NCI-H345 treated with DMSO at 0.1 percent for 48 hours (cell line): ENCODE data around the gene SMURF2.
"Not testable (repeated sequence)": the region's sequence is repeated elsewhere in the genome, so short reads cannot be mapped to it uniquely, and the experiment has no call there.

Experiments
- DNase-seq: peaks from one replicate; lab custom pipeline; 2025; ENCODE audit not compliant: unreplicated experiment; lab: John Stamatoyannopoulos, UW

Gene SMURF2

DNA sequence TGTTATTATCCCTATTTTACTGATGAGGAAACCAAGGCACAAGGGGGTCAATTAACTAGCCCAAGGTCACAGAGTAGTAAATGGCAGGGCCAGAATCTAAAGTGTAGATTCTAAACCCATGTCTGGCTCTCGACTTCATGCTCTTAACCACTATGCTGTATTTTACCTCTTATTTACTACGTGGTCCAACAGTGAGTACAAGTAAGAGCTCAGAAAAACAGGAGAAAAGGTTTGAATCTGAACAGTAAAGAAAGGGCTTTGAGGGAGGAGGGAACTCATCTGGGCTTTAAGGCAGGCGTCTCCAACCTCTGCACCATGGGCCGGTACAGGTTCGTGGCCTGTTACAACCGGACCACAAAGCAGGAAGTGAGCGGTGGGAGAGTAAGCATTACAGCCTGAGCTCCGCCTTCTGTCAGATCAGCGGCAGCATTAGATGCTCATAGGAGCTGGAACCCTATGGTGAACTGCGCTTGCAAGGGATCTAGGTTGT lies 62.9 kb downstream of the SMURF2 start:
- no peak for DNase-seq

DNA sequence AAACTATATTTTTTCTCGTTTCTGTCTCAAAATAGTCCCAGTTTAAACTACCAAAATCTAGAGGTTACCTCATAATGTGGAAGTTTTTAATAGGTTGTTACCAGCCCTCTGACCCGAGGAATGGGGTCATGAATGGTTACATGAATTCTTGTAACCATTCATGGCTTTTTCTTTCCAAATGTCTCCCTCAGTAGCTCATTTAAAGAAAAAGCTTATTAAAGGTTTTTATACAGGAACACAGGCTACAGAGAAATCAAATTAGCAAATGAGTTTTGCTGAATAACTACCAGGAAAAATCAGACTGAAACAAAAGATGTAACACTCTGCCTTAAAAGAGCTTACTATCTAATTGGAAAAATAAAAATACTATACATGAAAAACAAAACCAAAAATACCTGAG lies 63.4 kb downstream of the SMURF2 start:
- no peak for DNase-seq

DNA sequence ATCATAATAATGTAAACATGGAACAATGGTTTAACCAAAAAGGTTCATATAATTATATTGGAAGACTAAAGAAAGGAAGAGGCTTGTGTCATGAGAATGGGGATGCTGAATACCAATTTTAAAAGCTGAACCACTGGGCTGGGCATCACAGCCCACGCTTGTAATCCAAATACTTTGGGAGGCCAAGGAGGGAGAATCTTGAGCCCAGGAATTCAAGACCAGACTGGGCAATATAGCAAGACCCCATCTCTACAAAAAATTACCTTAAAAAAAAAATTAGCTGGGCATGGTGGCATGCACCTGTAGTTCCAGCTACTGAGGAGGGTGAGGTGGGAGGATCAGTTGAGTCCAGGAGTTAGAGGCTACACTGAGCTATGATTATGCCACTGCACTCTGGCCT lies 65.1 kb downstream of the SMURF2 start:
- DNase-seq = no peak

DNA sequence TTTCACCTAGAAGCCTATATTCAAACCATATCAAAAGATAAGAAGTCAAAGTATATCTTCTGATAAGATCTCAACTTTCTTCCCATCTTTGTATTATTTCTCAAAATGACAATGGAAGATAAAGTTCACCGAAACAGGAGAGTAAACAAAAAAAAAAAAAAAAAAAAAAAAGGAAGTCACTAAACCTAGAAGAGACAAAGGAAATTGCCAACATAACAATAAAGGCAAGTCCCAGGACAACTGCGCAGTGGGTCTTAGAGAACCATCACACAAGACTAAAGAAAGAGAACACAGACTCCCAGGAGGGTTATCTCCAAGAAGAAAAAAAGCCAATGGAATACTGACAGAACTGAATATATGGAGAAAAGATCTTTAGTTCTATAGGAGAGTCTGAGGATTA lies 65.7 kb downstream of the SMURF2 start:
- DNase-seq = no peak

DNA sequence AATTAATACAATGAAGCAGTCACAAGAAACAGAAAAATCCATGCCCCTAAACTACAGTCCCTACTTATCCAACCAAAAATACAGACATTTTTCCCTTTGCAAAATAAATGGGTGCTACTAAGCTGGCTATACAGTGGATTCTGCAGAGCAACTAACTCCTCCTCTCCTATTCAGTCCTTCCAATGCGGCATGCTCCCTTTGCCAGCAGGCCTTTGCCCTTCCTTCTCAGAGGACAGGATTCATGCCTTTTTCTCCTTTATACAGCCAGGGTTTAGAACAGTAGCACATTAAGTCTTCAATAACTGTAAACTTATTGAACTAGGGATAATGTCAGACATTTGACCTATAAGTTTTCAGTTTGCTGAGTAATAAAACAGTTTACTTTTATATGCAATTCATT lies 70.2 kb downstream of the SMURF2 start:
- DNase-seq = no peak

DNA sequence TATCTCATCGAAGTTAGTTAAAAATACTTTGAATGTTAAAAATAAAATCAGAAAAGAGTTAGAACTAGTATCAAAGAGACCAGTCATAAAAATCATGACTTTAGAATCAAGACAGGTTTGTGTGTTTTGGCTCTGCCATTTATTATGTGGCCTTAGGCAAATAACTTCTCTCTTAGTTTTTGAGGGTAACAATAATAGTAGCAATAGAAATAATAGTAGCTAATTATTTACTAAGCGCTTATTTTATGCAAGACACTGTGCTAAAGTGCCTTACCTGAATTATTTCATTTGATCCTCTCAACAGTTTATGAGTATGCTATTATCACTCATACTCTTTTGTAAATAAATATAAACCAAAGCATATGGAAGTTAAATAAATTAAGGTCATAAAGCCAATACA lies 77.0 kb downstream of the SMURF2 start:
- DNase-seq = no peak

DNA sequence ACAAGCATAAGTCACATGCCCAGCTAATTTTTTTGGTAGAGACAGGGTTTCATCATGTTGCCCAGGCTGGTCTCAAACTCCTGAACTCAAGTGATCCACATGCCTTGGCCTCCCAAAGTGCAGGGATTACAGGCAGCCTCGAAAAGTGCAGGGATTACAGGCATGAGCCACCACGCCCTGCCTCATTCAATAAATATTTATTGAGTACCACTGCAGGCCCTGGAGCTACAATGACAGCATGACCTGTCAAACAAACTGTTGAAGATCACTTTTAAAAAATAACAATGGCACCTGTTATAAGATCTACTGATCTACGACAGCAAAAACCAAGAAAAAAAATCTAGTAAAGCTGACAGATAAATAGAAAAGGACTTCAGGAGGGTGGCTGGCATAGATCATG lies 79.1 kb downstream of the SMURF2 start:
- no peak for DNase-seq

DNA sequence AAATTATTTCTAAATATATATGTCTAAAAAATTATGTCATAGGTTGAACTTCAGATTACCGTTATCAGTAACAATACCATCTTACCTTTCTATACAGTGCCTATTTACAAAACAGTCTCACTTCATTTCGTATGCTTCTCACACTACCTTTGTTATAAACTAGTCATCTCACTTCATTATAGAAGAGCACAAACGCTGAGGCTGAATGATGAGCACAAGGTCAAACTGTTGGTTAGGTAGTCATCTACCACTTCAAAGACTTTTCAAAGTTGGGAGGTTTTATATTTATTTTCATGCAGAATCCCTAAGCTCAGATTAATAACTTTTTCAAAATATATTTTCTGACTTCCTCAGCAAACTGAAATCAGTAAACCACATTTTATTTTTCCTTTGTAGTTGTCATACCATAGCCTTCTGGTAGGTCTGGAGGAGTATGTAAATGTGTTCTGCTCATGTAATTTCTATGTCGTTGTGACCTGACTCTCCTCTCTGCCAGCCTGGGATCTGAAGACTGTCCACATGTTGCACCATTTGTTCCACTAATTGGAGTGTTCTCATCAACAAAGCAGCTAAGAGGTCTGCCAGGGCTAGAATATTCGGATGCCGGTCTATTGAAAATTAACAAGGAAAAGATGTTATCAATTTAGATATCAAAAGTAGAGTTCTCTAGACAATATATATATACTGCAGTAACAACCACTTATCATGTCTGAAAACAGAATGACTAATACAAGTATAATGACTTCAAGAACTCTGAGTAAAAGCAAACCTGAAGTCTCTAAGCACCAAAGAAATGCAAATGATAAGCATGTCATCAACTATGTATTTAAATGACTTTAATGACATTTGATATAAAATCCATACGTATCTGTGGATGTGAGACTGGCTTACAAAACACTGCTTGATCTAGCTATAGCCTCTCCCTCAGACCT lies 81.5 kb downstream of the SMURF2 start:
- DNase-seq = no peak

DNA sequence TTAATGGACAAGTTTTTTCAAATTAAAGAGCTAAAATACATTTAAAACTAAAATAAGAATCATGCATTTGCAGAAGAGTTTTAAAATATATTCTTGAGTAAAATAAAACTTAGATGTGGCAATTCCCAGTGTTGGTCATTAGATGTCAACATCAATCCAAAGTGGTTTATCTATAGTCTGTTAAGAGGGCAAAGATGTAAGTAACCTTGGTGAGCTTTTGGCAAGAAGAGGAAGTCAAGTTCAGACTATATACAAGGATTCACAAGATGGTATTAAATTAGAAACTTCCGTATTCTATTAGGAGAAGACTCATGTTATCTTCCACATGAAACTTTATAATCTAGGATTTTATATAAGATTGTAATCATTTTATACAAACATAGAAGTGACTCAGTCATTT lies 82.2 kb downstream of the SMURF2 start:
- no peak for DNase-seq

DNA sequence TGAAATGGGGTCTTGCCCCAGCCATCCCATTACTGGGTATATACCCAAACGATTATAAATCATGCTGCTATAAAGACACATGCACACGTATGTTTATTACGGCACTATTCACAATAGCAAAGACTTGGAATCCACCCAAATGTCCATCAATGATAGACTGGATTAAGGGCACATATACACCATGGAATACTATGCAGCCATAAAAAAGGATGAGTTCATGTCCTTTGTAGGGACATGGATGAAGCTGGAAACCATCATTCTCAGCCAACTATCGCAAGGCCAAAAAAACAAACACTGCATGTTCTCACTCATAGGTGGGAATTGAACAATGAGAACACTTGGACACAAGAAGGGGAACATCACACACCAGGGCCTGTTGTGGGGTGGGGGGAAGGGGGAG lies 85.1 kb downstream of the SMURF2 start:
- DNase-seq = not testable (repeated sequence)

DNA sequence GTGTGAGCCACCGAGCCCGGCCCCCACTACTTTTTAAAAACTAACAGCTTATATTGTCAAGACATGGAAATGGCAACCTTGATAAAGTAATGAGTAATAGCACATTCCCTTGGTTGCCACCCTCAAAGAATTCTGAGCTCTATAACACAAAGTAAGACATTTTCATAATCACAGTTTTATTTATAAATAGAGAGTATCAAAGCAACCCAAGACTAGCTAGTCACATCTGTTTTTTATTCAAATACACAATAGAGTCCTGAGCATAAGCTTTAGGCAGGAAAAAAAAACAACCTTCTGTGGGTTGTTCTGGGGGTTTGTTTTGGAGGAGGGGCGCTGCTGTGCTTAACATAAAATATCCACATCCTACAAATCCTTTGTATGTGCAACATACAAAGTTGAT lies 86.7 kb downstream of the SMURF2 start:
- no peak for DNase-seq

DNA sequence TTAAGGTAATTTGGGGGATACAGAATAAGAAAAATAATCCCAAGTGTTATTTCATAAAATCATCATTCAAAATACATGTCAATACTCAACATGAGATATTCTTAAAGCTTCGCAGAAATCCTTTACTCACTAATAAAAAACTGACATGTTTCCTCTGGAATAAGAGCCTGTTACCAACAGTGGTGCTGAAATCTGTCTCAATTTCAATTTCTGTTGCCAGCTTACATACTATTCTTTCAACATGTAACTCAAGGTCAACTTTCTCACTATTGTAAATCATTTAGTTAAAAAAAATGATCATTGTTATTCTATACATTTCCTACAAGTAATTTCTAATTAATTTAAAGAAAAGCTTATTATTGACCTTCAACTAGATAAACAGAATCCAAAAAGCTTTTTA lies 87.5 kb downstream of the SMURF2 start:
- no peak for DNase-seq

DNA sequence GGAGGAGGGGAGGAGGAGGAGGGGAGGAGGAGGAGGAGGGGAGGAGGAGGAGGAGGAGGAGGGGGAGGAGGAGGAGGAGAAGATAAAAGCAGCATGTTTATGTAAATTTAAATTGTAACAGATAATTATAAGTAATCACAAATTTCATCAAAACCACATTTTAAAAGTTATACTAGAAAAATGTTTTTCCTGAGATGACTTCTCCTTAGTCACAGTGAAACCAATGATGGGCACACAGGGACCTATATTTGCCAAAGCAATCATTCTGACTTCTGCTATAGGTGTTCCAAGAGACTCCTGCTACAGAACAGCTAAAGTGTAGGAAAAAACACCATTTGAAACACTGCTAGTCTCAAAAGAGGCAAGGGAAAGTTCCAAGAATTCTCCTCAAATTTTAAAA lies 88.9 kb downstream of the SMURF2 start:
- no peak for DNase-seq

DNA sequence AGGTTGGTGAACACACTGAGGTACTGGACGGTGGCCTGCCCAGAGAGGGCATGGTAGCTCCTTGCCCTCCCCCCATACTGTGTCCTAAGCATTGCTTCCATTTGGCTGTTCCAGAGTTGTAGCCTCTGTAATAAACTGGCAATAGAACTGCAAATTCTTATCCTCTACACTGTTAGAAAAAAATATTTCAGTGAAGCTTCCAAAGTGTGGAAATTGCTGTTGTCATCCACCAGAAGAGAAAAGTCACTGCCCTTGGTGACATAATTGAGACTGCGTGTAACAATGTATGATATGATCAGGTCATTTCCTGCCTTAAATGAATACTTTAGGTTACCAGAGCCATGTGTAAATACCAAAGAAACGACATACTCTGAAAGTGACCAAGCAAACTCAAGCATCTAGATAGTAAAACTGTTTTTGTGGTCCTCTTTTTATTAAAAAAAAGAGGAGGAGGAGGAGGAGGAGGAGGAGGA lies 89.4 kb downstream of the SMURF2 start:
- no peak for DNase-seq

DNA sequence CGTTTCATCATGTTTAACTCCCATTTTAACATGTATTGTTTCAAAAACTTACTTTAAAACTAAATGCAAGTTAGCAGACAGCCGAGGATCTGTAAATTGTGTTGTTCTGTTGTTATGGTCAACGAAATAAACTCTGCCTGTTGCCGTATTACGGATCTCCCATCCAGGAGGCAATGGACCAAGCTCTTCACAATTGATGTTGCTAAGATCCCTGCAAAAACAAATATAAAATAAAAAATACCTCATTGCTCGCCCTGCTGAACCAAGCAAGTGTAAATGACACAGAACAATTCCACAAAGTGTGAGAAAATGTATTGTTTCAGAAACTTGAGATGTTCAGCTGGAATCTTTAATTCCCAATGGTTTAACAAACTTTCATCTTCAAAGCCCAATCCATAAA lies 90.4 kb downstream of the SMURF2 start:
- no peak for DNase-seq

DNA sequence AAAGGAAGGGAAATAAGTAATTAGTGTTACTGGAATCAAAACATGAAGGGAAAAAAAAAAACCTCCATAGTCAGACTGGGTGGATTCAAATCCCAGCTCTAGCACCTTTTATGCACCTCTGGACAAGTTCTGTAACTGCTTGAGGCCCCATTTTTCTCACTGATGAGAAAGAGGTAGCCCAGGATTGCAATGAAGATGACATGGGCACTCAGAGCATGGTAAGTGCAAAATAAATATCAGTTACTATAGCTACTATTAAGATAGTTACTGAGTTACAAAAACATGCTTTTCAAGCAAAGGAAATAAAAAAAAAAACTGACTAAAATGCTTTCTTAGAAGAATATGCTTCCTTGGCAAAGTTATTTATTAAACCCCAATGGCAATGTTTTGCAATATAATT lies 96.5 kb downstream of the SMURF2 start:
- DNase-seq = no peak

DNA sequence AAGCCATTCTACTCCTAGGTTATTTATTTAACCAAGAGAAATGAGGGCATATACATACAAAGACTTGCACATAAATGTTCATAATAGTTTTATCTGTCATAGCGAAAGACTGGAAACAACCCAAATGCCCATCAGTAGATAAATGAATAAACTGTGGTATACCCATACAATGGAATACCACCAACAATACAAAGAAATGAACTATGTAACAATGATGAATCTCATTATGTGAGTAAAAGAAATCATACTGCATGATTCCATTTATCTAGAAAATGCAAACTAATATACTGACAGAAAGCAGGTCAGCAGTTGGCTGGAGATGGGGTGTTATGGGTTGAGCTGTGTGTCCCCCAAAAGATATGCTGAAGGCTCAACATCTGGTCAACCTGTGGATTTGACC lies 98.0 kb downstream of the SMURF2 start:
- DNase-seq = no peak

DNA sequence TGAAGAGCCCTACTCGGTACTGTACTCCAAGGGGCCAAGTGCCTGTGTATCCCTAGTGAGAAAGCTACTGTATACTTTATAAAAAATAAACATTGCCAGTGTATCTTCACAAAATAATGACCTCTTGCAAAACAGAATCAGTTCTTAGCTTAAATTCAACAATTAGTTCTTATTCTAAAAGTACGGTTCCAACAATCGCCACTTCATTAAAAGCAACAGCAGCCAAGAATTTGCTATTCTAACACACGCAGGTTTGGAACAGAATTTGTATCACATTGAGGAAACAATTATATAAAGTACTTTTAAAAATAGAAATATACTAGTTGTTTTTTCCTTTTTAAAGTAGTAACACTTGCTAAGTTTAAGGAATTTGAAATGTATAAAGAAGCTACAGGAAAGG lies 106.8 kb downstream of the SMURF2 start:
- no peak for DNase-seq

DNA sequence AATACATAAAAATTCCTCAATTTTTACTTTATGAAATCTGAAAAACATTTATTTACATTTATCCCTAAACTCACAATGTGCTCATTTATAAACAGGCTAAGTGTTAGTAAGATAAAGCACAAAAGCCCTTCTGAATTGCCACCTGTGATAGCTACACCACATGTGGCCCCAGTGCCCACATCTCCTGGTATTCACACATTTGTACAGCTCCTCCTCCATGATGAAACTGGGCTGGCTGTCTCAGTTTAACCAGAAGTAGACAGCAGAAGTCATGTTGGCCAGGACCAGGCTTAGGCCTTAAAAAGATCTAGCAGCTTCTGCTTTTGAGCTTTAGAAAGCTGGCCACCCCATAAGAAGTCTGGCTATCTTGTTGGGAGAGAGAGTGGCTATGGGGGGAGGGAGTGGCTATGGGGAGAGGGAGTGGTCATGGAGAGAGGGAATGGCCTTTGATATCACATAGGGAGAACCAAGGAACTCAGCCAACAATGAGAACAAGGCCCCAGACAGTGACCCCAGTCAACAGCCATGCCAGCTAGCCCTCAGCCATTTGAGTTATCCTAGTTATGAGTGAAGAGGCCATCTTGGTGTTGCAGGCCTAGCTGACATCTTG lies 108.0 kb downstream of the SMURF2 start:
- no peak for DNase-seq

DNA sequence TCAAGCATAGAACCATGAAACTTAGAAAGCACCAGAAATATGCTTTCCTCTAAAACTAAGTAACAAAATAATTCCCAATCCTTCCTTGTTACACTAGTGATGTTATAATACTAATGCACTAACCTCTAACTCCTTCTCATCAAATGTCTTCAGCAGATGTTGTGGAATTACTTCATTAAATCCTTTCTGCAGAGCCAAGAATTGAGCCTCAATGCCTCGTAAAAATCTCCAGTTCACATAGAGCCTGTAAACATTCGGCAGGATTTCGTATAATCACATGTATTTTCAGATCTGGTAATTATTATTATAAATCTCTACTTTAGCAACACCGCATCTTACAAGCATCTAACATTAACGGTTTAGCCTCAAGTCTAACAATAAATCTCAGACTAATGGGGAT lies 110.6 kb downstream of the SMURF2 start:
- DNase-seq = no peak

DNA sequence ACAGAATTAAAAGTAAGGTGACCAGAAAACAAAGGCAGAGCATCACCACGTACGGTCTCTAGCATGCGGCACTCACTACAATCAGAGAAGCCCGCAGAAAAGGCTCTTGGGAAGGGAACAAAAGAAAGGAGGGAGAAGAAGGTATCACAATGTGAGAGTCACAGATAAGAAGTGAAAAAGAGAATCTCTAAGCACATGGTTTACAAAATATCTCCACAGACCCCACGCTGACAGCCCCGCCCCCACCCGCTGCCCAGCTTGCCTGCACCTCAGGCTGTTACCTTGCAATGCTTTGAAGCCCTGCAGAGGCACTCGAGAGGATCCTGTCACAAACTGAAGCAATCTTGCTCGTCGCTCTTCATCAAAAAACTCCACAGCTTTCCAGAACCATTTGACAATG lies 114.8 kb downstream of the SMURF2 start:
- DNase-seq = no peak

DNA sequence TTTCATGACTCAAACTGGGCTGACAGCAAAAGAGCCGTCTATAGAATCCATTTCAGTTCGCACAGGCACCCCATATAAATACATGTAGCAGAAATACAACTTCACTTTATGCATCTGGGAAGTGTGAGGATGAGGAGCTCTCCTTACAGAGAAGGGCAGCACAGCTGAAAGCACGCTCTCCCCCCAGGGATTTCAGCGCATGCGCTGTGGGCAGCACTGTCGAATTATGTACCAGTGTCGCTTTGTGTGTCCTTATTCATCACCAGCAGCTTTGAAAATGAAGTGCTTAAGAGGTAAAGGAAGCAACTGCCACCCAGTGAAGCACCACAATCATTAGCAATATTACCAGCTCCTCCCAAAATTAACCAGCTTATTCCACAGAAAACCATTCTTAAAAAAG lies 115.4 kb downstream of the SMURF2 start:
- DNase-seq = no peak
